Brain microvascular endothelial cell (primary cell): ENCODE results near the gene KANSL1.

Experiments
- DNase-seq: peaks from one replicate; pipeline ENCODE4 v3.0.0-alpha.2; 2020
- H3K27ac ChIP-seq: fragments of 250-450 bp; sonication (Bioruptor Pico); 2 replicates; pipeline ENCODE4 v1.5.1; 2020; ENCODE audit warnings: mild to moderate bottlenecking, moderate library complexity
- H3K27me3 ChIP-seq: fragments of 250-450 bp; sonication (Bioruptor Pico); replicated peaks from 2 replicates; pipeline ENCODE4 v1.5.1; 2020; ENCODE audit warnings: mild to moderate bottlenecking
- H3K36me3 ChIP-seq: fragments of 250-450 bp; sonication (Bioruptor Pico); replicated peaks from 2 replicates; pipeline ENCODE4 v1.5.1; 2020; ENCODE audit warnings: mild to moderate bottlenecking
- H3K4me3 ChIP-seq: 2 replicates; pipeline ENCODE4 v1.5.1; 2011; ENCODE audit warnings: low read depth, mild to moderate bottlenecking, control low read depth, low read length, moderate library complexity
- CTCF ChIP-seq: IDR thresholded peaks from 2 replicates; pipeline ENCODE4 v1.5.1; 2011; ENCODE audit warnings: low read depth, mild to moderate bottlenecking, moderate library complexity, low read length, control low read depth, inconsistent platforms; ENCODE audit errors: missing control alignments
- in situ Hi-C: cut with HindIII; loops from 2 replicates; pipeline ENCODE4 v1.10.0; 2017; ENCODE audit warnings: low sequenced_read_pairs, low pct_ligation_motif_present

The KANSL1 gene

GRCh38 chr17:45994987-45995386 is 198.2 kb downstream of the KANSL1 start:
- Histone ChIP-seq H3K27ac (no peak overlapping the region), H3K27me3 (no peaks in the 10 kb centered on the region), H3K4me3 (no peak overlapping the region), H3K36me3 (no peaks in the 10 kb centered on the region)
- in situ Hi-C loops: no loop called here
- no peak for DNase-seq
- TF ChIP-seq CTCF: no peak

- H3K36me3 ChIP-seq: no peaks in the 10 kb centered on the region
- in situ Hi-C loops: no loop called here
- H3K27ac ChIP-seq: no peak overlapping the region
- TF ChIP-seq CTCF: no peak
- no peak for DNase-seq
- no peaks in the 10 kb centered on the region for H3K27me3 ChIP-seq
- no peak overlapping the region for H3K4me3 ChIP-seq
Measured at GRCh38 chr17:45993962-45994627, 199.1 kb downstream of the KANSL1 start.

- in situ Hi-C loops: no loop called here
- DNase-seq: no peak
Measured at GRCh38 chr17:45992904-45993303, 200.3 kb downstream of the KANSL1 start.

GRCh38 chr17:45992175-45992574 is 201.1 kb downstream of the KANSL1 start:
- H3K27me3 ChIP-seq: no peaks in the 10 kb centered on the region
- no peaks in the 10 kb centered on the region for H3K36me3 ChIP-seq
- DNase-seq: no peak
- H3K27ac ChIP-seq: no peak overlapping the region
- in situ Hi-C loops: no loop called here
- no peak overlapping the region for H3K4me3 ChIP-seq
- no peak for TF ChIP-seq CTCF

More at GRCh38 chr17:45992904-45993303, 200.3 kb downstream of the KANSL1 start:
- Histone ChIP-seq H3K27me3 (no peaks in the 10 kb centered on the region), H3K27ac (no peak overlapping the region), H3K36me3 (no peaks in the 10 kb centered on the region), H3K4me3 (no peak overlapping the region)
- TF ChIP-seq CTCF: no peak

GRCh38 chr17:45991341-45991740 is 201.9 kb downstream of the KANSL1 start:
- in situ Hi-C loops: no loop called here
- H3K27ac ChIP-seq: no peak overlapping the region
- no peak for TF ChIP-seq CTCF
- no peaks in the 10 kb centered on the region for H3K27me3 ChIP-seq
- no peak for DNase-seq
- H3K4me3 ChIP-seq: no peak overlapping the region
- no peaks in the 10 kb centered on the region for H3K36me3 ChIP-seq

GRCh38 chr17:45990886-45991285 is 202.3 kb downstream of the KANSL1 start:
- TF ChIP-seq CTCF: no peak
- H3K36me3 ChIP-seq: no peaks in the 10 kb centered on the region
- no peak for DNase-seq
- no peak overlapping the region for H3K27ac ChIP-seq
- in situ Hi-C loops: no loop called here
- H3K27me3 ChIP-seq: no peaks in the 10 kb centered on the region
- H3K4me3 ChIP-seq: no peak overlapping the region
